ENCODE measurements around the gene PEX16.
A peak's percentile ranks its signal among the peaks of the same experiment; 100 is the strongest.

PEX16 gene

DNA sequence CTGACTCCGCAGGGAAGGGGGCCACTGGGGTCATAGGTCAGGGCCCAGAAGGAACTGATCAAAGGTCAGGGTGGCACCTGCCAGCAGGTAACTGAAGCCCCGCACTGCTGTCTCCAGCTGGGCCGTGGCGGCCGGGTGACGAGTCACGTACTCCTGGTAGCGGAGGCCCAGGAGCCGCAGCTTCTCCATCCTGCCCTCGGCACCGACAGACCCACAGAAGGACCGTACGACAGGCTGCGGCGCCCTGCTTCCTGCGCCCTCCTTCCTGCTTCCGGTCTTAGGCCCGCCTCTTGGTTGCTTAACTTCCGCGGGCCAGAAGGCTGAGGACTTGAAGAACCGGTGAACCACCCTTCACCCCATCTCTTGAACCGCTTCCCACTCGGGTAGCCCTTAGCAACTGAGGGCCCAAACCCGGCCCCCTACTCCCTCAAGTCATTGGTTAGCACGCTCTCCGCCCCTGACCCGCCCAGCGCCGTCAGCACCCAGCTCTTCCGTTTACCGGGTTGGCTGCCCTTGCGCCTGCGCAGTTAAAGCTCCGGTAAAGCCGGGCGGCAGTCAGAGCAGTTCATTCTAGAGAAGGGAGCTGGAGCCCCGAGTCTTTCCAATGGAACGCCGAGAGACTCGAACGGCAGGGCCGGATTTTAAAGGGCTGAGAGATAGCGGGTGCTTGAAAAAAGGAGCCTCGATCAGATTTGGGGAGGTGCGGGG, at the start of gene PEX16:
PEX16 (minus strand) TSS at position 255 of the 708 bp plus-strand sequence; CDS start at position 189, 66 bp downstream.
- DNase-seq (ENCODE audit: low read depth, low spot score) = peak; percentile 93

GRCh38 chr11:45964911-45965389, 47.3 kb upstream of the PEX16 start:
- peak; percentile 40 for DNase-seq (ENCODE audit: low read depth, low spot score)

DNA sequence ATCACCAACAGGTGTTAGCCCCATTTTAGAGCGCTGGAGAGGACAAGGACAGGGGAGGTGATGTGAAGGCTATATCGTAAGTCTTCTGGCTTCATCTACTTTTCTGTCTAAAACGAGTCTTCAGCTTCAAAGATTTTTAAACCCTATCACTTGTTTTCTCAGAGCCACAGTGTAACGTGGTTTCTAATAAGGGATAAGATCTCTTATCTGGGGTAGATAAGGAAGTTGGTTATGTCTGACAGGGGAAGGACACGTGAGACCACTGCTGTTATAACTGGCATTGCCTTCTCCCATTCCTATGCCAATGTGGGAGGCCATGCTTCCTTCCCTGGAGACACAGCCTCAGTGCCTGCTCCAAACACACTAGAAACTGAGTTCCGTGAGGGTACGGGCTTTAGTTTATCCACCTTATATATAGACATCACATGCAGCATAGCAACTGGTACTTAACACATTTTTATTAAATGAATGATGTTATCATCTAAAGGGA, 44.1 kb upstream of the PEX16 start:
- no peak for DNase-seq (ENCODE audit: low read depth, low spot score)

DNA sequence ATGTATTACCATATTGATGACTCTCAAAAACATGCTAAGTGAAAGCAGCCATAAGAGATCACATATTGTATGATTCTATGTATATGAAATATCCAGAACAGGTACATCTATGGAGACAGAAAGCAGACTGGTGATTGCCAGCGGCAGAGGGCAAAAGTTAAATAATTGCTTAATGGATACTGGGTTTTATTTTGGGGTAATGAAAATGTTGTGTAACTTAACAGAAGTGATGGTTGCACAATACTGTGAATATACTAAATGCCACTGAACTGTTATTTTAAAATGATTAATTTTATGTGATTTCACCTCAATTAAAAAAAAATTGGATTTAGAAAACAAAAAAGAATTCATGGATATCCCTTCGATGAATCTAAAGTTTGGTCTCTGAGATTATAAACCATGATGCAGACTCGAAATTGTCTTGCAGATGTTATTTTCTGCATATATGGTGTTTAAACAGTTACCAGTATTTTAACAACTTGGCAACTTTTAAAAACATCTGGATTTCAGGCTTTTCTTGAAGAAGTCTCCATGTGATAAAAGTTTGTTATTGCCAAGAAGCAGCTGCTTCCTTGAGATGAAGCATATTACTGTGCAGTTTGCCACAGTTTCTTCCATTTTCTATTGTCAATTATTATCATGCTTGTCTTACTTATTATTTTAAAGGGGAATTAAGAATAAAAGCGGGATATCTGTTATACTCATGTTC, 42.9 kb upstream of the PEX16 start:
- DNase-seq (ENCODE audit: low read depth, low spot score) = no peak

DNA sequence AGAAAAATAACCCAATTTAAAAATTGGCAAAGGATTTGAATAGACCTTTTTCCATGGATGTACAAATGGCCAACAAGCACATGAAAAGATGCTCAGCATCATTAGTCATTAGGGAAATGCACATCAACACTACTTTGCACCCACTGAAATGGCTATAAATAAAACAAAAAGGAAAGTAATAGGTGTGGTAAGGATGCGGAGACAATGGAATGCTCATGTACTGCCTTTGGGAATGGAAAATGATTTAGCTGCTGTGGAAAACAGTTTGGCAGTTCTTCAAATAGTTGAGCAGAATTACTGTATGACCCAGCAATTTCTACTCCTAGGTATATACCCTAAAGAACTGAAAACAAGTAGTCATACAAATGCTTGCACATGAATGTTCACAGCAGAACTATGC, 42.2 kb upstream of the PEX16 start:
- DNase-seq (ENCODE audit: low read depth, low spot score) = no peak

DNA sequence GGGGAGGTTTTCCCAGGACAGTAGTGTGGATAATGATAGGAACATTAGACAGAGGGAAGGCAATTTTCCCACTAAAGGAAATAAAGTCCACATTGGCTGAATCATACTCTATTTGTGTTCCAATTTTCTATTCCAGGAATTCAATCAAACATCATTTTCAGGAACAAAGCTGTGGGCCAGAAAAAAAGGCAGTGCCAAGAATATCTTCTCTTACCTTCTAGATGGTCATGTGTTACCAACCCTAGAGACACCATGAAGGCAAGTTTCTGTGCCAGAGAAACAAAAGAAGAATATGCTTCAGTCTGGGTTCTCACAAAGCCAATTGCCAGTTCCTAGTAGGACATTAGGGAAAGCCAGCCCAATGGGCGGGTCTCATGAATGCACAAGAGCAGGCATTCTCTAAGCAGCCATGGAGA, 32.3 kb upstream of the PEX16 start:
- no peak for DNase-seq (ENCODE audit: low read depth, low spot score)

DNA sequence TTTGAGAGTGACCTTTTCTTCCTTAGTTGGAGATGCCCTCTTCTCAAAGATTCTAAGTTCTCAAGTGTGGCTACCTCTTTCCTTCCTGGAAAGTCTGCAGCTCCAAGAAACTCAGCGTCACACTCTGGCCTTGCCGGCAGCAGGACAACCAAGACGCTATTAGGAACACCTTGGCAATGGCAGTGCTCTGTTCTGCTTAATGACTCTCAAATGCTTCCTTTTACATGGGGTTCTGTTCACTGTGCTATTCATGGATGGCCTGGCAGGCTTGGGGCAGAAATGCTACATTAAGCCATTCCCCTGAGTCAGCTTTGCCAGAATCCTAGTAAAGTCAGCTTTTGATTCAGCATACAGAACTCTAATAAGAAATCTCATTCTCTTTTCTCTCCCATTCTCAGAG, 30.7 kb upstream of the PEX16 start:
- DNase-seq (ENCODE audit: low read depth, low spot score) = no peak

GRCh38 chr11:45947885-45948284, 30.2 kb upstream of the PEX16 start:
- no peak for DNase-seq (ENCODE audit: low read depth, low spot score)

GRCh38 chr11:45945397-45945999, 27.8 kb upstream of the PEX16 start:
- no peak for DNase-seq (ENCODE audit: low read depth, low spot score)

GRCh38 chr11:45942381-45942780, 24.7 kb upstream of the PEX16 start:
- no peak for DNase-seq (ENCODE audit: low read depth, low spot score)

DNA sequence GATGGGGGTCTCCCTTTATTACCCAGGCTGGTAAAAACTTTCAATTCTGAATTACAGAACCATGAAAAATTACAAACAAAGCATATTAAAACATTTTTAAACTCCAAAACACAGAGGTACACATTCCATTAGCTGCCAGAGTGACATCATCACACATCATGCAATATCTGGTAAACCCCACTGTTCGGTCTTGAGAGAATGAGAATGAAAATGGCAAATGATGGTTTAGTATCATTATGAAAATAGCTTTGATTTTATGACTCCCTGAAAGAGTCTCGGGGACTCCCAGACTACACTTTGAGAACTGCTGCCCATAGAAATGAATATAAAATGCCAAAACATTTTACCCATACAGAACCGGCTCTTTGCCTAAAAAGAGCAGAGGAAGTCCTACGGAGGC, 23.6 kb upstream of the PEX16 start:
- no peak for DNase-seq (ENCODE audit: low read depth, low spot score)

GRCh38 chr11:45939836-45940235, 22.2 kb upstream of the PEX16 start:
- no peak for DNase-seq (ENCODE audit: low read depth, low spot score)

DNA sequence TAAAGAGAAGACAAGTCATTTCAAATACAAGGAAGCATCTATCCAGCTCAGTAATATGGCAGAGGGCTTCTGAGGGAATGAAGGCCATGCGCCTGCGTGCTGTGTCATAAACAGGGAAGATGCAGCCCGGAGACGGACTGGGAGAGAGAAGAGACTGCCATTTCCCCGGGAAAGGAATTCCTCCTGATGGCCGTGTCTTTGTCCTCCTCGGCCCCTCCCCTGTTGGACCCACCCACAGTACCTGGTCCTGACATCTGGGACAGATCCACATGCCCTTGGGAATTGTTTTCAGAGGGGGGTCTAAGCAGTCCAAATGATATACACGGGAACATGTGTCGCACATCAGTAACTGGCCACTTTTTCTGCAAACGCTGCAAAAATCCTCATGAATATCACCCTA, 20.2 kb upstream of the PEX16 start:
- no peak for DNase-seq (ENCODE audit: low read depth, low spot score)

- DNase-seq (ENCODE audit: low read depth, low spot score) = no peak
Observed at GRCh38 chr11:45936511-45937054, 18.9 kb upstream of the PEX16 start.

DNA sequence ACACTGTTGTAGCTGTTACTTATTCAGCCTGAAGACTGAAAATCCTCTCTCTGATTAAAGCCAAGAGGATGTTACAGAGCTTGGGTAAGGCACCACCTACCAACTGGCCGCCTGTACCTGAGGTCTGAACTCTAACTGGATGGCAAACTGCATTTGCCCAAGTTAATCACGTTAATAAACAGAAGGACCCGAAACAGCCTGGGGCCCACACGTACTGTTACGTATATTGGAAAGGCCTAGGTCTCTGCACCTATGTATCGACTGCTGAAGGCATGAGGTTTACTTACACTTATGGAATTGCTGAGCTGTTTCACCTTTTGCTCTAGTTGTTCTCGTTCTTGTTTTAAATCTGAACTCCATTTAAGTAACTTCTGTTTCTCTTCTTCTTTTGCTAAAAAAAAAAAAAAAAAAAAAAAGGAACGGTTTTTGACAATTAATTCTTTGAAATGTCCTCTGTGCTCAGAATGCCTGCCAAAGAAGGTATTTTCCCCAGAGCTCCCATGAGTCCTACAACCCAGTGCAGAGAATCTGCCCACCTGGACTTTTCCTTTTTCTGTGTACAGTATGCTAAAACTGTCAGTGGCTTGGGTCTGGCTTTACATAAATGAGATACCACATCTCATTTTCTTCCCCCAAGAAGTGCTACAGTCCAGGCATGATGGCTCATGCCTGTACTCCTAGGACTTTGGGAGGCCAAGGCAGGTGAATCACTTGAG, 17.8 kb upstream of the PEX16 start:
- DNase-seq (ENCODE audit: low read depth, low spot score) = no peak

DNA sequence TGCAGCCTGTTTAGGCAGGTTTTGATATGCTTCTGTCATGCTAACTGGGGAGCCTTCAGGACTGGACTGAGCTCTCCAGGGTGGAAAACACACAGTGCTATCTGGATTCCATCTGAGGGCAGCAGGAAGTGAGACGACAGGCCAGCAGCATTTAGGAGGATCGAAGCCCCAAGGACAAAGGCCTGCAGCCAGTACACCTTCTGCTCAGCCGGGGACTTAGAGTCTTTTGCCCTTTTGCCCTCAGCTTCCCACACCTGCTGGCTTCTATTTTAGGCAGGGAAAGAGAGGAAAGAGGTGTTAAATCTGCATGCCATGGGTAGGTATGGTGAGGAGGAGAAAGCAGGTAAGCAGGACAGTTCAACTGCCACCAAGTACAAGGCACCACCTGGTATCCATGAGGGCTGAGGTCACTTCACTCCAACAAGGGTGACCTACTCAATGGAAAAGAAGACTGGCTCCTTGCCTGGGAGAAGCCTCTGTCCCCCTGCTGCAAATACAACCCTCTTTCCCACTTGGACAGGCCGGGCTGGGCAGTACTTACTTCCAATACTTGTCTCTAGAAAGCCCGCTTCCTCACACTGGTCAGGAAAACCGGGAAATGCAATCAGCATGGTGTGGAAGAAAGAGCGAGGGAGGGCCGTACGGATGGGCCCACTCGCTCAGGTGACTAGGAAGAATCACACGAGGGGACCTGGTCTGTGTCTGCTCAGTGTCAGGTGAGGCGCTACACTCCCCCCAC, 17.1 kb upstream of the PEX16 start:
- DNase-seq (ENCODE audit: low read depth, low spot score) = no peak

DNA sequence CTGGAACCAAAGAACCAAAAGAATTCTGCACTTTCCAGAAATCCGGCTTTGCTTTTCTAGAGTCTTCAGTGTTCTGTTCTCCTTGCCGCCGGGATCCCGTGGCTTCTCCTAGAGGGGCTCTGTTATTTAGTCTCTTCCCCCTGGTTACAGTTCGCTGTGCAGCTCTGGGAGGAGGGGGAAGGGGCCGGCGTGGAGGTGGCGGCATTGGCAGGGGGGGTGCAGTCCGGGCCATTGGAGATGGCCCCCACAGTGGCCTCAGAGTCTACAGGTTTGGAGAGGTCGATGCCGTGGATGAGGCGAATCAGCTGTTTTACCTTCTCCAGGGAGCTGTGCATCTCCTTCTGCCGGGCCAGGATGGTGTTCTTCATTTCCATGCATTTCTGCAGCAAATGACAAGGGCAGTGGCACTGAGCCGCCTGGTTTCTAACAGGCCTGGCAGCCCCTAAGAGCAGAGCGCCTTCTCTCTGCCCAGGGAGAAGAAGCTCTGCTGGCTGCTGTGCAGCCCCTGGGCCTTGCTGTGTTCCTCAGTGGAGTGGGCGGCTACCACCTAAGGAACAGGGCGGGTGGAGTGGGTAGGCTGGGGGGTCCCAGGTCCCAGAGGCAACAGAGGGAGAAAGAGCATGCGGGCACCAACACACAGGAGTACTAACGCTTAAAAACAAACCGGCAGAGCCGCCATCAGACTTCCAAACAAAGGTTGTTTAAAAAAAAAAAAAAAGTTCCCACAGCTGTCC, 16.3 kb upstream of the PEX16 start:
- DNase-seq (ENCODE audit: low read depth, low spot score) = no peak

GRCh38 chr11:45933131-45933831, 15.6 kb upstream of the PEX16 start:
- no peak for DNase-seq (ENCODE audit: low read depth, low spot score)

DNA sequence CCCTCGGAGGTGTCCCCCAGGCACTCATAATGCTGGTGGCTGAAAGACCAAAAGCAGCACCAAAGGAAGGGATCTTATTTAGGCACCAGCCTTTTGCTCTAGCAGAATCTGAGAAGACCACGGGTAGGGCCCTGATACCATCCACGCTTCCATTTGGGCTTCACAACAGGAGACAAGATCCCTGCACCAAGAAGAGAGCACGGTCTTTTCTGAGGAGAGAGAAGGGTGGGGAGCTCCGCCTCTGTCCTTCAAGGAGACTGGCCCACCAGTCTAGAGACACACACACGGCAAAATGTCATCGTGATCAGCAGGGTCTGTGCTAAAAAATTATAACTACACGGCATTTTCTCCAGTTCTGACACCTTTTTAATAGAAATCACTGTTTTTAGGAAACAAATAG, 14.5 kb upstream of the PEX16 start:
- no peak for DNase-seq (ENCODE audit: low read depth, low spot score)

GRCh38 chr11:45931739-45932138, 14.1 kb upstream of the PEX16 start:
- DNase-seq (ENCODE audit: low read depth, low spot score) = no peak
